Liver (tissue), 3 donors: ENCODE data around the gene FUCA2.

Experiments used
- FOXA2 ChIP-seq: IDR thresholded peaks from 2 replicates; pipeline ENCODE4 v1.6.1; 2016; ENCODE audit warnings: antibody characterized with exemption
- SP1 ChIP-seq: IDR thresholded peaks from 2 replicates; pipeline ENCODE4 v1.6.1; 2018; ENCODE audit warnings: antibody characterized with exemption, mild to moderate bottlenecking
- TF ChIP-seq, protein P1 (sequence below): fragments of 150-350 bp; IDR thresholded peaks from 2 replicates; pipeline ENCODE4 v1.5.1; 2017; ENCODE audit warnings: improper control_type of control experiment, low read depth, low read length; ENCODE audit not compliant: missing input control
- donor health status: healthy.
- donor health status: healthy.

- TF ChIP-seq, protein P1, sequence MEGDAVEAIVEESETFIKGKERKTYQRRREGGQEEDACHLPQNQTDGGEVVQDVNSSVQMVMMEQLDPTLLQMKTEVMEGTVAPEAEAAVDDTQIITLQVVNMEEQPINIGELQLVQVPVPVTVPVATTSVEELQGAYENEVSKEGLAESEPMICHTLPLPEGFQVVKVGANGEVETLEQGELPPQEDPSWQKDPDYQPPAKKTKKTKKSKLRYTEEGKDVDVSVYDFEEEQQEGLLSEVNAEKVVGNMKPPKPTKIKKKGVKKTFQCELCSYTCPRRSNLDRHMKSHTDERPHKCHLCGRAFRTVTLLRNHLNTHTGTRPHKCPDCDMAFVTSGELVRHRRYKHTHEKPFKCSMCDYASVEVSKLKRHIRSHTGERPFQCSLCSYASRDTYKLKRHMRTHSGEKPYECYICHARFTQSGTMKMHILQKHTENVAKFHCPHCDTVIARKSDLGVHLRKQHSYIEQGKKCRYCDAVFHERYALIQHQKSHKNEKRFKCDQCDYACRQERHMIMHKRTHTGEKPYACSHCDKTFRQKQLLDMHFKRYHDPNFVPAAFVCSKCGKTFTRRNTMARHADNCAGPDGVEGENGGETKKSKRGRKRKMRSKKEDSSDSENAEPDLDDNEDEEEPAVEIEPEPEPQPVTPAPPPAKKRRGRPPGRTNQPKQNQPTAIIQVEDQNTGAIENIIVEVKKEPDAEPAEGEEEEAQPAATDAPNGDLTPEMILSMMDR, result peak; percentile 22
- TF ChIP-seq FOXA2, result no peak
- no peak for TF ChIP-seq SP1
These were observed 25.6 kb upstream of the FUCA2 start for GRCh38 chr6:143536866-143537691.
